Lung (tissue), 12 donors: ENCODE measurements around the gene LRRN4CL. TPM values are rescaled to one million over a fixed set of nuclear protein-coding genes. Genes with fewer than 3 reads are reported as not detected.

Experiments used
- ATAC-seq: fragments of 200-7000 bp; cut with Tn5 transposase; one replicate; pipeline ENCODE4 v1.9.1; 2020; ENCODE audit warnings: moderate number of reproducible peaks; ENCODE audit not compliant: insufficient read depth, low FRiP score
- DNase-seq, 3 donors: peaks; one replicate each; pipeline ENCODE4 v3.0.0-alpha.2; 2013 to 2017
- H3K27ac ChIP-seq, 2 donors: one replicate each; pipeline ENCODE4 v1.5.1; 2013; ENCODE audit warnings: mild to moderate bottlenecking in 2 of 2, moderate library complexity in 2 of 2, control low read depth in 1 of 2, inconsistent platforms in 1 of 2, low read depth in 1 of 2, low read length in 1 of 2
- H3K27me3 ChIP-seq, 3 donors: one replicate each; pipeline ENCODE4 v1.5.1; 2013; ENCODE audit warnings: low read length in 2 of 3; ENCODE audit not compliant: control insufficient read depth in 3 of 3, insufficient read depth in 3 of 3
- H3K36me3 ChIP-seq, 4 donors: one replicate each; pipeline ENCODE4 v1.5.1; 2013; ENCODE audit warnings: low read length in 4 of 4, mild to moderate bottlenecking in 1 of 4, moderate library complexity in 1 of 4; ENCODE audit not compliant: control insufficient read depth in 4 of 4, insufficient read depth in 4 of 4
- H3K4me1 ChIP-seq, 5 donors: one replicate each; pipeline ENCODE4 v1.5.1; 2013; ENCODE audit warnings: low read length in 5 of 5, mild to moderate bottlenecking in 2 of 5, moderate library complexity in 1 of 5; ENCODE audit not compliant: control insufficient read depth in 5 of 5, insufficient read depth in 5 of 5
- H3K4me3 ChIP-seq: one replicate; pipeline ENCODE4 v1.5.1; 2013; ENCODE audit warnings: mild to moderate bottlenecking, control low read depth, moderate library complexity
- H3K9ac ChIP-seq, 2 donors: one replicate each; pipeline ENCODE4 v1.5.1; 2013; ENCODE audit warnings: low read length in 2 of 2, control low read depth in 1 of 2; ENCODE audit not compliant: insufficient read depth in 1 of 2
- H3K9me3 ChIP-seq, 4 donors: one replicate each; pipeline ENCODE4 v1.5.1; 2013; ENCODE audit warnings: low read length in 3 of 4, mild to moderate bottlenecking in 1 of 4, moderate library complexity in 1 of 4; ENCODE audit not compliant: control insufficient read depth in 4 of 4, insufficient read depth in 3 of 4
- WGBS, 2 donors: extraction: QIAGEN DNeasy Blood & Tissue Kit; methylation state at CpG; one replicate each; pipeline ENCODE4 v1.1.7; 2013; 5-methylcytosine and 5-hydroxymethylcytosine counted together
- polyA plus RNA-seq, 2 donors: library from polyadenylated mRNA; stranded (reverse); fragments of 200-250 nt; gene quantifications; one replicate each; pipeline ENCODE4 v1.2.1, GENCODE V29; 2013
- total RNA-seq, 2 donors: library from RNA; depleted of rRNA in 1 of 2; stranded (reverse); fragments of >200 nt in 1 of 2; gene quantifications; one replicate each; pipeline ENCODE4 v1.2.1, GENCODE V29; 2014 to 2021
- TF ChIP-seq, protein P1 (sequence below): IDR thresholded peaks from 2 replicates; pipeline ENCODE4 v1.5.1; 2012; ENCODE audit warnings: mild to moderate bottlenecking; ENCODE audit errors: control extremely low read depth, extremely low read depth
- donor health status: control.
- donor health status: control.
- donor health status: Bipolar disorder and iron deficiency.
- donor health status: healthy.
- donor health status: DM: yes; HTN: yes; CAD: no.

Gene LRRN4CL
- total and polyA plus RNA-seq, 4 donors: 0.46 to 2.6 (median 1.2) TPM

DNA sequence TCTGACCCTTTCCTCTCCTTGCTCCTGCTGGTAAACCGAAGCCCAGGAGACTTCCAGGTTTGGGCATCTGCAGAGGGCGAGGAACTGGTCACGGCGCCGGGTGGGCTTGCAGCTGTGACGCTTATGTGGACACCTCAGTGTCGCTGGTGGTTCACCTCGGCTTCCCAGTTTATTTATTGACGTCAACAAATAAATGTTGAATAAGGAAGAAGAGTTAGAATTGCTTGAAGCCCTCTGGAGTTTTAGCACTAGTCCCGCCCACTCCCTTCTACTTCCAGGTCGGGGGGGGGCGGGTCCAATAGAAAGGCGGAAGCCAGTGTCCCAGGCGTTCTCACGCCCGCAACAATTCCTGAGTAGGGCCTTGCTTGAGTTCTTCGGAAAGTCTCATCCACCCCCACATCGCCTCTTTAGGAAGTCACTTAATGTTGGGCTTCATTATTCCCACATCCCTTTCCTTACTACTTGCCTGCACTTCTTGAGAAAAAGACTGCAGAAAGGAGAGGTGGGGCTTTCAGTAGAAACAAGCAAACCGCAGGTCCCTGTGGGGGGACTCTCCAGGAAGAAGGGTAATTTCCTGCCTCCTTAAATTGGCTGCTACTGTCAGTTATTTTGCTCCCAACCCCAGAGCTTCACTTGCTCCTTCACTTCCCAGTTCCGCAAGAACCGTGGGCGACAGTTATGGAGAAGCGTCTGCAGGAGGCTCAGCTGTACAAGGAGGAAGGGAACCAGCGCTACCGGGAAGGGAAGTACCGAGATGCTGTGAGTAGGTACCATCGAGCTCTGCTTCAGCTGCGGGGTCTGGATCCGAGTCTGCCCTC lies 39.0 kb upstream of the LRRN4CL start, which contains the start of gene TTC9C:
TSS of gene TTC9C (plus strand) at position 316 of the 818 bp plus-strand sequence. CDS start at position 679, 363 bp downstream.
- WGBS, 2 donors: 0% methylated on average over 29 of the region's 29 CpGs
- peak within 1 kb of the TSS; percentile 78 for H3K4me3 ChIP-seq
- peaks cover 2 to 20% (median 10%) of the 10 kb centered on the region in 4 donors for H3K36me3 ChIP-seq
- H3K27ac ChIP-seq: peak within 1 kb of the TSS; percentile 97 to 99
- H3K4me1 ChIP-seq: peaks cover 0 to 35% (median 6%) of the 10 kb centered on the region in 5 donors
- DNase-seq (peak; percentile 89 to 94 (median 93)), ATAC-seq (peak; percentile 64)
- TF ChIP-seq, protein P1, sequence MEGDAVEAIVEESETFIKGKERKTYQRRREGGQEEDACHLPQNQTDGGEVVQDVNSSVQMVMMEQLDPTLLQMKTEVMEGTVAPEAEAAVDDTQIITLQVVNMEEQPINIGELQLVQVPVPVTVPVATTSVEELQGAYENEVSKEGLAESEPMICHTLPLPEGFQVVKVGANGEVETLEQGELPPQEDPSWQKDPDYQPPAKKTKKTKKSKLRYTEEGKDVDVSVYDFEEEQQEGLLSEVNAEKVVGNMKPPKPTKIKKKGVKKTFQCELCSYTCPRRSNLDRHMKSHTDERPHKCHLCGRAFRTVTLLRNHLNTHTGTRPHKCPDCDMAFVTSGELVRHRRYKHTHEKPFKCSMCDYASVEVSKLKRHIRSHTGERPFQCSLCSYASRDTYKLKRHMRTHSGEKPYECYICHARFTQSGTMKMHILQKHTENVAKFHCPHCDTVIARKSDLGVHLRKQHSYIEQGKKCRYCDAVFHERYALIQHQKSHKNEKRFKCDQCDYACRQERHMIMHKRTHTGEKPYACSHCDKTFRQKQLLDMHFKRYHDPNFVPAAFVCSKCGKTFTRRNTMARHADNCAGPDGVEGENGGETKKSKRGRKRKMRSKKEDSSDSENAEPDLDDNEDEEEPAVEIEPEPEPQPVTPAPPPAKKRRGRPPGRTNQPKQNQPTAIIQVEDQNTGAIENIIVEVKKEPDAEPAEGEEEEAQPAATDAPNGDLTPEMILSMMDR: no peak
- H3K27me3 ChIP-seq: no peaks in the 10 kb centered on the region
- peak within 1 kb of the TSS; percentile 76 to 99 for H3K9ac ChIP-seq
- H3K9me3 ChIP-seq: no peaks in the 10 kb centered on the region

GRCh38 chr11:62727872-62728170 lies 38.5 kb upstream of the LRRN4CL start:
- Histone ChIP-seq H3K9ac (peak overlapping the region in 1 of 2 donors; percentile 99), H3K4me3 (peak overlapping the region; percentile 78), H3K9me3 (no peaks in the 10 kb centered on the region), H3K27ac (peak overlapping the region; percentile 84 to 97), H3K36me3 (peaks cover 4 to 20% (median 12%) of the 10 kb centered on the region in 4 donors), H3K27me3 (no peaks in the 10 kb centered on the region), H3K4me1 (peaks cover 0 to 35% (median 6%) of the 10 kb centered on the region in 5 donors)
- DNase-seq (peak; percentile 96 to 100 (median 99)), ATAC-seq (peak; percentile 73)
- TF ChIP-seq, protein P1: no peak
- WGBS, 2 donors: 0% methylated on average over 20 of the region's 20 CpGs

DNA sequence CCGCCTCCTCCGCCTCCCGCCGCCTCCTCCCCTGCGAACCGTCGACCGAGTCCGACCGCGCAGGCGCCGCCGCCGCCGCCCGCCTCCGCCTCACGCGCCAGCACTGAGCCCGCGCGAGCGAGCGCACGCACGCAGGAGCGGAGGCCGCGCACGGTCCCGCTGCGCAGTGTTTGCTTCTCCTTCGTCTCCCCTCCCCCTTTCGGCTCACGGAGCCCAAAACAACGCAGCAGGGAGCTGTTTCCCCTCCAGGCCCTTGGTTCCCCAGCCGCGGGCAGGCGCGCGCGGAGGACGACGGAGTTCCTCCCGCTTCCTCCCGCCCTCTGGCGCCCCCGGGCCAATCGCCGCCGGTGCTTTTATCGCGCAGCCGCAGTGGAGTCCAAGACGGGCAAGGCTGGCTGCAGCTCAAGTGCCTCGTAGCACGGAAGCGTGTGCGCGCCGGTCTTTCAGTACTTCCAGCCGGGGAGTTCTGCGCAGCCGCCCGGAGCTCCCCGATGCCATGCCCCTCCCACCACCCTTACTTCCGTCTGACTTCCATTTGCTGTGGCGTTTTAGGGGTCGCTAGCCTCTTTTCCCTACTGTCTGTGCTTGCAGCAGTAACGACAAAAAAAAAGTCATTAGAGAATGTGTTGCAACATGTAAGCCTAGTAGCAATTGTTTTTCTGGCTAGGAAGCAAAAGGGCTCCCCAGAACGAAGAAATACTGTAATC lies 38.0 kb upstream of the LRRN4CL start, which contains the start of gene HNRNPUL2:
TSS of gene HNRNPUL2 (minus strand) at position 293 of the 707 bp plus-strand sequence. CDS start 301 bp downstream, outside the sequence.
- WGBS, 2 donors: 0 to 1% methylated on average over 54 to 72 of the region's 72 CpGs
- H3K4me3 ChIP-seq: peak within 1 kb of the TSS; percentile 98
- peak; percentile 86 for ATAC-seq
- peak within 1 kb of the TSS; percentile 97 to 99 for H3K27ac ChIP-seq
- peak within 1 kb of the TSS; percentile 85 to 99 for H3K9ac ChIP-seq
- DNase-seq: peak; percentile 99 to 100 (median 100)
- TF ChIP-seq, protein P1: no peak
- no peaks in the 10 kb centered on the region for H3K27me3 ChIP-seq
- peaks cover 0 to 35% (median 6%) of the 10 kb centered on the region in 5 donors for H3K4me1 ChIP-seq
- peaks cover 9 to 24% (median 16%) of the 10 kb centered on the region in 4 donors for H3K36me3 ChIP-seq
- H3K9me3 ChIP-seq: no peaks in the 10 kb centered on the region
